ENCODE data around the gene ZNF358.
"Not testable (repeated sequence)": the region's sequence is repeated elsewhere in the genome, so short reads cannot be mapped to it uniquely, and the experiment has no call there.

ZNF358 gene

DNA sequence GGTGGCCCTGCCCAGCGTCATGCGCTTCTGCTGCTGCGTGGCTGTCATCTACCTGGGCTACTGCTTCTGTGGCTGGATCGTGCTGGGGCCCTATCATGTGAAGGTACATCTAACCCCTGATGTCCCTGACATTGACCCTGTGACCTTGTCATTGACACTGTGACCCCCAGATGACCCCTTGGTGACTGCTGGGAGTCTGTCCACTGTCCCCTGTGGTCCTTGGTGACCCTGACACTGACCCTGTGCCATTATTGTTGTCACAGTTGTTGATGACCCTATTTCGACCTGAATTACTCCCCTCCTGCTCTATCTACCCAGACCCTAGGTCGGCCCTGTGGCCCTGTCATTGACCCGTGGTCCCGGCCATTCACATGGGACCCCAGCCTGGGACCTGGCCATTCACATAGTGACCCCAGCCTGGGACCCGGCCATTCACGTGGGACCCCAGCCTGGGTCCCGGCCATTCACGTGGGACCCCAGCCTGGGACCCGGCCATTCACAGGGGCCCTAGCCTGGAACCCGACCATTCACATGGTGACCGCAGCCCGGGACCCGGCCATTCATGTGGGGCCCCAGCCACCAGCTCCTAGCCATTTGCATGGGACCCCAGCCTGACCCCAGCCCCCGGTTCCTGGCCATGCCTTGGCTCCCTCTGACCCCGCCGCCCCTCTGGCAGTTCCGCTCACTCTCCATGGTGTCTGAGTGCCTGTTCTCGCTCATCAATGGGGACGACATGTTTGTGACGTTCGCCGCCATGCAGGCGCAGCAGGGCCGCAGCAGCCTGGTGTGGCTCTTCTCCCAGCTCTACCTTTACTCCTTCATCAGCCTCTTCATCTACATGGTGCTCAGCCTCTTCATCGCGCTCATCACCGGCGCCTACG is 13.9 kb downstream of the ZNF358 start:
- Histone ChIP-seq H3K27ac (ENCODE audit: low read depth, low read length) (no peak overlapping the region), H2AFZ (ENCODE audit: low read length, unreplicated experiment) (no peak overlapping the region), H3K27me3 (ENCODE audit: insufficient read depth, low read length) (no peaks in the 10 kb centered on the region), H3K4me1 (ENCODE audit: control insufficient read depth, insufficient read depth, low read length, unreplicated experiment) (no peaks in the 10 kb centered on the region), H3K79me2 (ENCODE audit: control insufficient read depth, insufficient read depth, low read length, unreplicated experiment) (no peaks in the 10 kb centered on the region), H3K36me3 (ENCODE audit: insufficient read depth, low read length) (no peaks in the 10 kb centered on the region), H3K4me3 (ENCODE audit: low read depth, low read length) (no peak overlapping the region)

DNA sequence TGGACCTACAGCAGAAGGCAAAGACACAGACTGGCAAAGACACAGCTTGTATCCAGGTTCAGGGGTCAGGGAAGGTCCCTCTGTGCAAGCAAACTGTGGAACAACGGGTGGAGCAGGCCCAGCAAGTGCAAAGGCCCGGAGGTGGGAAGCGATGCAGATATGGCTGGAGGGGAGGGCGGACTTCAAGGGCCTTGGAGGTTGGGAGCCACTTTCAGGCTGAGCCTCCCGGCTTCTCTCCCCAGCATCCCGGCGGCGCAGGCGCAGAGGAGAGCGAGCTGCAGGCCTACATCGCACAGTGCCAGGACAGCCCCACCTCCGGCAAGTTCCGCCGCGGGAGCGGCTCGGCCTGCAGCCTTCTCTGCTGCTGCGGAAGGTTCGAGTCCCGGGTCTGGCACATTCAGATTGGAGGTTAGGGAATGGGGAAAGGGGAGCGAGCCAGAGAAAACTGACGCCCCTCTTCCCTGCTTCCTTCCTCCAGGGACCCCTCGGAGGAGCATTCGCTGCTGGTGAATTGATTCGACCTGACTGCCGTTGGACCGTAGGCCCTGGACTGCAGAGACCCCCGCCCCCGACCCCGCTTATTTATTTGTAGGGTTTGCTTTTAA is 17.5 kb downstream of the ZNF358 start:
- no peak overlapping the region; the same call in 1 of the 2 replicates for H3K27ac ChIP-seq (ENCODE audit: low read depth, low read length)
- H3K4me3 ChIP-seq (ENCODE audit: low read depth, low read length), result peak overlapping the region; percentile 92
- no peaks in the 10 kb centered on the region for H3K79me2 ChIP-seq (ENCODE audit: control insufficient read depth, insufficient read depth, low read length, unreplicated experiment)
- H3K4me1 ChIP-seq (ENCODE audit: control insufficient read depth, insufficient read depth, low read length, unreplicated experiment), result no peaks in the 10 kb centered on the region
- peak overlapping the region; percentile 85 for H2AFZ ChIP-seq (ENCODE audit: low read length, unreplicated experiment)
- H3K36me3 ChIP-seq (ENCODE audit: insufficient read depth, low read length), result no peaks in the 10 kb centered on the region
- H3K27me3 ChIP-seq (ENCODE audit: insufficient read depth, low read length), result no peaks in the 10 kb centered on the region

DNA sequence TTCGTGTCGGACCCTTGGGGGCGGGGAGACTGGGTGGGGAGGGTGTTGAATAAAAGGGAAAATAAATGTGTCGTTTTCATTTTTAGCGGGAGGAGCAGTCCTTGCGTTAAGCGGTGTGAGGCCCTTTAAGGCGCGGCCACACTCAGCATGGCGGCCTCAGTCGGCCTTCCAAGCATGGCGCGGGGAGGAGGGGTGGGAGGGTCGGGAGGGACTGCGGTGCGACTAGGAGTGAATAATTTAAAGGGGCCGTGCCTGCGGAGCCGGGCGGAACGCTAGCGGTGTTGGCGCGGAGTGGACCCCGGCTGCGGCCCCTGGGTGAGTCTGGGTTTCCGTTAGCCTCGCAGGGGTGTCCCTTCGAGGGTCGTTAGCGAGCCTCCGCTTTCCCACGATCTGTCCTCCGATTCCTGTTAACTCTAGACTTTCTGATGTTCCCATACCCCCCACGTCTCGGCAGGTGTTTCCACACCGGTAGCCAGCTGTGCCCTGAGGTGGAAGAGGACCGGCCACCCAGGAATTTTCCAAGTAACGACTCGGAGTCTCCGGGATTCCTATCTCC is 18.1 kb downstream of the ZNF358 start:
- peak overlapping the region; percentile 92 for H3K4me3 ChIP-seq (ENCODE audit: low read depth, low read length)
- H3K4me1 ChIP-seq (ENCODE audit: control insufficient read depth, insufficient read depth, low read length, unreplicated experiment), result no peaks in the 10 kb centered on the region
- no peaks in the 10 kb centered on the region for H3K27me3 ChIP-seq (ENCODE audit: insufficient read depth, low read length)
- no peaks in the 10 kb centered on the region for H3K36me3 ChIP-seq (ENCODE audit: insufficient read depth, low read length)
- H2AFZ ChIP-seq (ENCODE audit: low read length, unreplicated experiment), result peak overlapping the region; percentile 85
- peak overlapping the region; percentile 39 for H3K27ac ChIP-seq (ENCODE audit: low read depth, low read length)
- no peaks in the 10 kb centered on the region for H3K79me2 ChIP-seq (ENCODE audit: control insufficient read depth, insufficient read depth, low read length, unreplicated experiment)

DNA sequence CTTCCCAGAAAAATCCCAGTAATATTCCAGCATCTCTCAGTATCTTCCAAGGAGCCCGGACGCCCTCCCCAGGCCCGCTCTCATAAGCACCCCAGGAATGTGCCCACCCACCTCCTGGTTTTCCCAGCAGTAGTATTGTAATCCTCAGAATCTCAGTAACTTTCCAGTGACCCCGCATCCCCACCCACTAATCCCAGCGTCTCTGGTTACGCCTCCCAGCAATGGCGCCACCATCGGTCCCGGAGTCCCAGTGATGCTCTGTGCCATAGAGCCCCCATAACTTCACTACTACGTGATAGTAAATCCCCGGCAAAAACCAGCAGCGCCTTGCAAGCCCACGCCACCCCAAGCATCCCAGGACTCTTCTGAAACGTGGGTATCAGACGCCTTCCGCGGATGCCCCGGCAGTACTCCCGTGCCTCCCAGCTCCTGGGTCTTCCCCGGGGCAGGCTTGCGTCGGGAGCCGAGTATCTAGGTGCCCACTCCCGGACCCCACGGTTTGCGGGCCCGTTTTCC is 18.7 kb downstream of the ZNF358 start:
- no peaks in the 10 kb centered on the region for H3K4me1 ChIP-seq (ENCODE audit: control insufficient read depth, insufficient read depth, low read length, unreplicated experiment)
- no peaks in the 10 kb centered on the region for H3K27me3 ChIP-seq (ENCODE audit: insufficient read depth, low read length)
- H3K4me3 ChIP-seq (ENCODE audit: low read depth, low read length), result peak overlapping the region; percentile 92
- peak overlapping the region; percentile 39 for H3K27ac ChIP-seq (ENCODE audit: low read depth, low read length)
- H3K36me3 ChIP-seq (ENCODE audit: insufficient read depth, low read length), result no peaks in the 10 kb centered on the region
- no peaks in the 10 kb centered on the region for H3K79me2 ChIP-seq (ENCODE audit: control insufficient read depth, insufficient read depth, low read length, unreplicated experiment)
- peak overlapping the region; percentile 50 for H2AFZ ChIP-seq (ENCODE audit: low read length, unreplicated experiment)

DNA sequence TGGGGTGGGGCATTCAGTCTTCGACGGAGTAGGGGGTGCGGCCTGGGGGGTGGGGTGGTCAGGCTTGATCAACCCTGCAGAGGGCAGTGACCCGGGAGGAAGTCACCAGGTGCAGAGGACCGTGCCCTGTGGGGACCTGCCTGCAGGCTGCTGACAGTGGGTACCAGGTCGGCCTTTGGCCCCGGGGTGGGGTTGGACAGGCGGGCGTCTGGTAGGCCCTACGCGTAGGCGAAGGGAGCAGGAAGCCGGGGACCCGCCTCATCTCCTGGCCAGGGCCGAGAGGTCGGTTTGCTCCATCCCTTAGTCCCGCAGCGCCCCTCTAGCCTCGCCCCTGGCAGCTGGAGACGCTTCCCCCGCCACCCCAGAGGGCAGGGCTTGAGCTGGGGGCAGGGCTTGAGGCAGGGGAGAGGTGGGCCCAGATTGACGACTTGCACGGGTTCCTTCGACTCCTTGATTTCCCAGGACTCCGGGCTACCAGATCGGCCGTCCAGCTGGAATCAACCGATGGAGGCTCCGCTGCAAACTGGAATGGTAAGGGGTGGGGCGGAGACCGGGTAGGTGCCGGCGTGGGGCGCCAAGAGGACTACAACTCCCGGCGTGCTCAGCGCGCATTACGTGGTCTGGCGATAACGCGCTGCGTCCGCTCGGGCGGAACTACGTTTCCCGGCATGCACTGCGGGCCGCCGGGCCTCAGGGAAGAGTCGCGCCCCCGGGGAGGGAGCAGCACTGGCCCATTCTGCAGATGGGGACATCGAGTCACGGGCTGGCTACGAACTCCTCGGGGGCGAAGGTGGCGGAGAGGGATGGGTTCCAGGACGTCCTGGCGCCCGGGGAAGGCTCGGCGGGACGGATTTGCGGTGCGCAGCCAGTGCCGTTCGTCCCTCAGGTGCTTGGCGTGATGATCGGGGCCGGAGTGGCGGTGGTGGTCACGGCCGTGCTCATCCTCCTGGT is 19.4 kb downstream of the ZNF358 start, which contains the start of gene PNPLA6:
Gene PNPLA6 (plus strand): TSS at position 671 of the 951 bp plus-strand sequence. CDS start 72 bp downstream, at position 743.
- H3K4me3 ChIP-seq (ENCODE audit: low read depth, low read length), result peak within 1 kb of the TSS; percentile 92
- H3K36me3 ChIP-seq (ENCODE audit: insufficient read depth, low read length), result no peaks in the 10 kb centered on the region
- H3K4me1 ChIP-seq (ENCODE audit: control insufficient read depth, insufficient read depth, low read length, unreplicated experiment), result no peaks in the 10 kb centered on the region
- H3K27ac ChIP-seq (ENCODE audit: low read depth, low read length), result no peak within 1 kb of the TSS; the same call in 1 of the 2 replicates
- H3K27me3 ChIP-seq (ENCODE audit: insufficient read depth, low read length), result no peaks in the 10 kb centered on the region
- peak within 1 kb of the TSS; percentile 85 for H2AFZ ChIP-seq (ENCODE audit: low read length, unreplicated experiment)
- H3K79me2 ChIP-seq (ENCODE audit: control insufficient read depth, insufficient read depth, low read length, unreplicated experiment), result no peaks in the 10 kb centered on the region

DNA sequence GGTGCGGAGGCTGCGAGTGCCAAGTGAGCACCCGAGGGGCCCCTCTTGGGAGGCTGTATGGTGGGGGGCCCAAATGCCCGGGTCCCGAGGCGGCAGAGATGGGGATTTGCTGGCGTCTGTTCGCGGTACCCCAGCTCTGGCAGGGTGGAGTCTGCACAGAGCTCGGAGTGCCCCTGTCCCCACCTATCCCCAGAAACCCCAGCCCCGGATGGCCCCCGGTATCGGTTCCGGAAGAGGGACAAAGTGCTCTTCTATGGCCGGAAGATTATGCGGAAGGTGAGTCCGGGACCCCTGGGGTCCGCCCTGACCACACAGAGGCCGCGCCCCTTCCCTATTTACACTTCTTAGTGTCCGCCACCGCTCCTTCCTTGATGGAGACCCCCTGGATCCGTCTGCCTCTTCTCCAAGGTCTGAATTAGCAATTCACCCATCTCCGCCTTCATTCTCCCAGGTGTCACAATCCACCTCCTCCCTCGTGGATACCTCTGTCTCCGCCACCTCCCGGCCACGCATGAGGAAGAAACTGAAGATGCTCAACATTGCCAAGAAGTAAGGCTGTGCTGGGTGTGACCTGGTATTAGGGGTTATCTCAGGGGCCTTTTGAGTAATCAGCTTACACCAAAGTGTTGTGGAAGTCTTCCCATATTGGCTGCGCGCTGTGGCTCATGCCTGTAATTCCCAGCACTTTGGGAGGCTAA is 20.2 kb downstream of the ZNF358 start:
- Histone ChIP-seq H3K27ac (ENCODE audit: low read depth, low read length) (no peak overlapping the region), H3K27me3 (ENCODE audit: insufficient read depth, low read length) (no peaks in the 10 kb centered on the region), H3K4me1 (ENCODE audit: control insufficient read depth, insufficient read depth, low read length, unreplicated experiment) (no peaks in the 10 kb centered on the region), H3K79me2 (ENCODE audit: control insufficient read depth, insufficient read depth, low read length, unreplicated experiment) (no peaks in the 10 kb centered on the region), H3K4me3 (ENCODE audit: low read depth, low read length) (peak overlapping the region; percentile 92), H3K36me3 (ENCODE audit: insufficient read depth, low read length) (no peaks in the 10 kb centered on the region), H2AFZ (ENCODE audit: low read length, unreplicated experiment) (peak overlapping the region; percentile 85)

DNA sequence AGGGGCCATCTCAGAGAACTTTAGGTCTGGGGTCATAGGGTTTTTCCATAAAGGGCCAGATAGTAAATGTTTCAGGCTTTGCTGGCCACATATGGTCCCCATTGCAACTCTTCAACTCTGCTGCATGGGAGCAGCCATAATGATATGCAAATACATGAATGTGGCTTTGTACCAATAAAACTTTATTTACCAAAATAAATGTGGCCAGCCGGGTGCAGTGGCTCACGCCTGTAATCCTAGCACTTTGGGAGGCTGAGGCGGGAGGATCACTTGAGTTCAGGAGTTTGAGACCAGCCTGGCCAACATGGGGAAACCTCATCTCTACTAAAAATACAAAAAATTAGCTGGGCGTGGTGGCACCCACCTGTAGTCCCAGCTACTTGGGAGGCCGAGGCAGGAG is 23.1 kb downstream of the ZNF358 start:
- not testable (repeated sequence) for H3K4me3 ChIP-seq (ENCODE audit: low read depth, low read length); H3K4me1 ChIP-seq (ENCODE audit: control insufficient read depth, insufficient read depth, low read length, unreplicated experiment); H3K27ac ChIP-seq (ENCODE audit: low read depth, low read length); H3K36me3 ChIP-seq (ENCODE audit: insufficient read depth, low read length); H3K27me3 ChIP-seq (ENCODE audit: insufficient read depth, low read length); H2AFZ ChIP-seq (ENCODE audit: low read length, unreplicated experiment); H3K79me2 ChIP-seq (ENCODE audit: control insufficient read depth, insufficient read depth, low read length, unreplicated experiment)

DNA sequence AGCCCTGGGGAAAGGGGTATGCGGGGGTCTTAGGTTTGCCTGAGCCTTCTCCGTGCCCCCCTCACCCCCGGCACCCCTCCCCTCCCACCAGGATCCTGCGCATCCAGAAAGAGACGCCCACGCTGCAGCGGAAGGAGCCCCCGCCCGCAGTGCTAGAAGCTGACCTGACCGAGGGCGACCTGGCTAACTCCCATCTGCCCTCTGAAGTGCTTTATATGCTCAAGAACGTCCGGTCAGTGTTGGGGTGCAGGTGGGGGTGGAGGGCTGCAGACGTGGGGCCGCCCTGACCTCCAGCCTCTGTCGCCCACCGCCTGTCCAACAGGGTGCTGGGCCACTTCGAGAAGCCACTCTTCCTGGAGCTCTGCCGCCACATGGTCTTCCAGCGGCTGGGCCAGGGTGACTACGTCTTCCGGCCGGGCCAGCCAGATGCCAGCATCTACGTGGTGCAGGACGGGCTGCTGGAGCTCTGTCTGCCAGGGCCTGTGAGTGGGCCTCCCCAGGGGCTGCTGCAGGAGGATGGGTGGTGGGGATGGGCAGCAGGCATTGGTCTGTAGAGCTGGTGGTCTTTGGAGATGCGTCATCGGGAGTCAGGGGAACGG is 24.0 kb downstream of the ZNF358 start:
- Histone ChIP-seq H2AFZ (ENCODE audit: low read length, unreplicated experiment) (no peak overlapping the region), H3K36me3 (ENCODE audit: insufficient read depth, low read length) (no peaks in the 10 kb centered on the region), H3K27ac (ENCODE audit: low read depth, low read length) (no peak overlapping the region), H3K79me2 (ENCODE audit: control insufficient read depth, insufficient read depth, low read length, unreplicated experiment) (no peaks in the 10 kb centered on the region), H3K4me1 (ENCODE audit: control insufficient read depth, insufficient read depth, low read length, unreplicated experiment) (no peaks in the 10 kb centered on the region), H3K27me3 (ENCODE audit: insufficient read depth, low read length) (no peaks in the 10 kb centered on the region), H3K4me3 (ENCODE audit: low read depth, low read length) (no peak overlapping the region)

DNA sequence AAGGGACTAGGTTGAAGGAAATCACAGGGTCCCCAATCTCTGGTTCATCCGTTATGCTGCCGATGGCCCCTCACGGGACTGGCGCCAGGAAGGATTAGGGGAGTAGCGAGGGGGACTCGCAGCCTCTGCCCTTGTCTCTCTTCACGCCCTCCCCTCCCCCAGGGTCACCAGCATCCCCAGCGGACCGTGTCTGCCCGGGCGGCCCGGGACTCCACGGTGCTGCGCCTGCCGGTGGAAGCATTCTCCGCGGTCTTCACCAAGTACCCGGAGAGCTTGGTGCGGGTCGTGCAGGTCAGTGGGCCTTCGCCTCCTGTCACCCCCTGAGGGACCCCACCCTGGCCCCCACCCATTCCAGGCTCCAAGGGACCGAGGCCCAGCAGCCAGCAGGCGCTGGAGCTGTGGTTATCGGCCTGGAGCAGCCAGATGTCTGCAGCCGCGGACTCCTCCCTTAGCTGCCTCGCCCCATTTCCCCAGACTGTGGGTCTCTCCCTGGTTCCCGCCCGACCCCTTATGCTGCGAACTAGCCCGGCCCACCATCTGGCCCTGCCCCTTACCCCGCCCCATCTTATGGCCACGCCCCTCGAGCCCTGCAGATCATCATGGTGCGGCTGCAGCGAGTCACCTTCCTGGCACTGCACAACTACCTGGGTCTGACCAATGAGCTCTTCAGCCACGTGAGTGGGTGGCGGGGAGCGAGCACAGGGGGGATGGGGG is 25.0 kb downstream of the ZNF358 start:
- Histone ChIP-seq H3K36me3 (ENCODE audit: insufficient read depth, low read length) (no peaks in the 10 kb centered on the region), H3K79me2 (ENCODE audit: control insufficient read depth, insufficient read depth, low read length, unreplicated experiment) (no peaks in the 10 kb centered on the region), H3K27ac (ENCODE audit: low read depth, low read length) (no peak overlapping the region), H3K27me3 (ENCODE audit: insufficient read depth, low read length) (no peaks in the 10 kb centered on the region), H2AFZ (ENCODE audit: low read length, unreplicated experiment) (no peak overlapping the region), H3K4me3 (ENCODE audit: low read depth, low read length) (no peak overlapping the region), H3K4me1 (ENCODE audit: control insufficient read depth, insufficient read depth, low read length, unreplicated experiment) (no peaks in the 10 kb centered on the region)
